GM21381 (cell line): ENCODE results near the gene PLXNA4.

Source experiments
- ATAC-seq: cut with Tn5 transposase; IDR thresholded peaks from one replicate; pipeline ENCODE4 v1.9.1; 2021; ENCODE audit warnings: mild to moderate bottlenecking, moderate library complexity; ENCODE audit not compliant: unreplicated experiment

Gene PLXNA4

GRCh38 chr7:132225216-132226030, 350.8 kb downstream of the PLXNA4 start:
- no peak for ATAC-seq

- ATAC-seq: no peak
Observed at GRCh38 chr7:132221356-132221755, 354.9 kb downstream of the PLXNA4 start.

GRCh38 chr7:132220060-132220459, 356.2 kb downstream of the PLXNA4 start:
- ATAC-seq: no peak

- ATAC-seq: no peak
Observed at GRCh38 chr7:132218876-132219275, 357.4 kb downstream of the PLXNA4 start.

GRCh38 chr7:132216847-132217525, 359.3 kb downstream of the PLXNA4 start:
- ATAC-seq: no peak

- no peak for ATAC-seq
Observed at GRCh38 chr7:132214452-132214851, 361.8 kb downstream of the PLXNA4 start.

GRCh38 chr7:132213583-132213982, 362.7 kb downstream of the PLXNA4 start:
- no peak for ATAC-seq

- ATAC-seq: no peak
Observed at GRCh38 chr7:132211971-132212370, 364.3 kb downstream of the PLXNA4 start.

GRCh38 chr7:132210821-132211220, 365.4 kb downstream of the PLXNA4 start:
- no peak for ATAC-seq

- no peak for ATAC-seq
Observed at GRCh38 chr7:132207782-132208181, 368.5 kb downstream of the PLXNA4 start.

- ATAC-seq: no peak
Observed at GRCh38 chr7:132207211-132207610, 369.1 kb downstream of the PLXNA4 start.

- ATAC-seq: no peak
Observed at GRCh38 chr7:132206594-132206993, 369.7 kb downstream of the PLXNA4 start.

GRCh38 chr7:132205509-132205908, 370.8 kb downstream of the PLXNA4 start:
- ATAC-seq: no peak

GRCh38 chr7:132203021-132203420, 373.2 kb downstream of the PLXNA4 start:
- ATAC-seq: no peak

- no peak for ATAC-seq
Observed at GRCh38 chr7:132202541-132202940, 373.7 kb downstream of the PLXNA4 start.

GRCh38 chr7:132200141-132200540, 376.1 kb downstream of the PLXNA4 start:
- no peak for ATAC-seq

- ATAC-seq: no peak
Observed at GRCh38 chr7:132199626-132200025, 376.6 kb downstream of the PLXNA4 start.

- ATAC-seq: no peak
Observed at GRCh38 chr7:132197772-132198171, 378.5 kb downstream of the PLXNA4 start.

- ATAC-seq: no peak
Observed at GRCh38 chr7:132193898-132194297, 382.4 kb downstream of the PLXNA4 start.

- no peak for ATAC-seq
Observed at GRCh38 chr7:132192809-132193208, 383.5 kb downstream of the PLXNA4 start.

- no peak for ATAC-seq
Observed at GRCh38 chr7:132191418-132191817, 384.9 kb downstream of the PLXNA4 start.

- no peak for ATAC-seq
Observed at GRCh38 chr7:132190683-132191082, 385.6 kb downstream of the PLXNA4 start.
